COLO668 (cell line): Measurements from ENCODE around the gene LZTS2.
"Not testable (repeated sequence)": the region's sequence is repeated elsewhere in the genome, so short reads cannot be mapped to it uniquely, and the experiment has no call there.

Experiments
- DNase-seq: peaks from one replicate; lab custom pipeline; 2025; ENCODE audit not compliant: unreplicated experiment; lab: John Stamatoyannopoulos, UW

Gene LZTS2

GRCh38 chr10:101031796-101032636 lies 32.4 kb downstream of the LZTS2 start:
- peak; percentile 52 for DNase-seq

GRCh38 chr10:101032637-101033224 lies 33.1 kb downstream of the LZTS2 start:
- DNase-seq, result peak; percentile 23

- no peak for DNase-seq
These were observed 33.7 kb downstream of the LZTS2 start for GRCh38 chr10:101033276-101033675.

GRCh38 chr10:101034404-101034803 lies 34.8 kb downstream of the LZTS2 start:
- not testable (repeated sequence) for DNase-seq

- no peak for DNase-seq
These were observed 35.7 kb downstream of the LZTS2 start for GRCh38 chr10:101035314-101035713.

GRCh38 chr10:101035916-101036702 lies 36.5 kb downstream of the LZTS2 start:
- no peak for DNase-seq

GRCh38 chr10:101036726-101037125 lies 37.1 kb downstream of the LZTS2 start:
- DNase-seq, result no peak

- DNase-seq, result no peak
These were observed 38.9 kb downstream of the LZTS2 start for GRCh38 chr10:101038484-101038883.

GRCh38 chr10:101040061-101040460 lies 40.5 kb downstream of the LZTS2 start:
- no peak for DNase-seq

GRCh38 chr10:101040851-101041250 lies 41.2 kb downstream of the LZTS2 start:
- DNase-seq, result no peak

- DNase-seq, result peak; percentile 54
These were observed 41.7 kb downstream of the LZTS2 start for GRCh38 chr10:101041252-101041761.

GRCh38 chr10:101042118-101042517 lies 42.5 kb downstream of the LZTS2 start:
- no peak for DNase-seq

- DNase-seq, result peak; percentile 93
These were observed 43.2 kb downstream of the LZTS2 start for GRCh38 chr10:101042667-101043362.

- peak; percentile 17 for DNase-seq
These were observed 43.7 kb downstream of the LZTS2 start for GRCh38 chr10:101043363-101043707.

GRCh38 chr10:101044117-101044516 lies 44.5 kb downstream of the LZTS2 start:
- DNase-seq, result no peak

- no peak for DNase-seq
These were observed 47.0 kb downstream of the LZTS2 start for GRCh38 chr10:101046332-101047238.

GRCh38 chr10:101047268-101047667 lies 47.7 kb downstream of the LZTS2 start:
- DNase-seq, result no peak

GRCh38 chr10:101047961-101048892 lies 48.6 kb downstream of the LZTS2 start:
- peak; percentile 84 for DNase-seq
